DMS114 treated with DMSO at 0.1 percent for 48 hours (cell line): ENCODE results near the gene TBC1D19.
A peak's percentile ranks its signal among the peaks of the same experiment; 100 is the strongest.
"Not testable (repeated sequence)": the region's sequence is repeated elsewhere in the genome, so short reads cannot be mapped to it uniquely, and the experiment has no call there.

Experiments used
- DNase-seq: peaks from one replicate; lab custom pipeline; 2025; ENCODE audit not compliant: unreplicated experiment; lab: John Stamatoyannopoulos, UW

Gene TBC1D19

DNA sequence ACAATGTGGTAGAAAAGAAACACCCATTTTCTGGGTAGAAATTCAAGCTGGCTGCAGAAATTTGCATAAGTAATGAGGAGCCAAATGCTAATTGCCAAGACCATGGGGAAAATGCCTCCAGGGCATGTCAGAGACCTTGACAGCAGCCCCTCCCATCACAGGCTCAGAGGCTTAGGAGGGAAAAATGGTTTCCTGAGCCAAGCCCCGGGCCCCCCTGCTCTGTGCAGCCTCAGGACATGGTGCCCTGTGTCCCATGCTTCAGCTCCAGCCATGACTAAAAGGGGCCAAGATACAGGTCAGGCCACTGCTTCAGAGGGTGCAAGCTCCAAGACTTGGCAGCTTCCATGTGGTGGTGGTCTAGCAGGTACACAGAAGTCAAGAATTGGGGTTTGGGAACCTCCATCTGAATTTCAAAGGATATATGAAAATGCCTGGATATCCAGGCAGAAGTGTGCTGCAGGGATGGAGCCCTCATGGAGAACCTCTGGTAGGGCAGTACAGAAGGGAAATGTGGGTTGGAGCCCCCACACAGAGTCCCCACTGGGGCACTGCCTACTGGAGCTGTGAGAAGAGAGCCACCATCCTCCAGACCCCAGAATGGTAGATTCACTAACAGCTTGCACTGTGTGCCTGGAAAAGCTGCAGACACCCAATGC is 95.3 kb downstream of the TBC1D19 start:
- not testable (repeated sequence) for DNase-seq

DNA sequence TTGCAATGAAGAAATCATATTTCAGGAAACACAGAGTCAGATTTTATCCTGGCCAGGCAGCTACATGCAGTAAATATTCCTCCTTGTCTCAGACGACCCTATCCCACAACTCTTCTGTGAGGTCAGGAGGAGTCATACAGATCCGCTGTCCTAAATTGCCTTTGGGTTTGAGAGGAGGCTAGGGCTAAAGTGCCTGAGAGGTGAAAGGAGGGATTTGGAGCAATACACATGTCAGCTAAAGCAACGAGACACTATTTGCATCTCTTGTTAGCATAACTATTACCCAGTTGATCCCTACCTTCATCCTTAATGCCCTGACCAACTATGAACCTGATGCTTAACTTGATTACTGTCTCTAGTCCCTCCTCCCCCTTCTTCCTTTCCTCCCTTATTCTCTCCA is 98.6 kb downstream of the TBC1D19 start:
- DNase-seq = no peak

DNA sequence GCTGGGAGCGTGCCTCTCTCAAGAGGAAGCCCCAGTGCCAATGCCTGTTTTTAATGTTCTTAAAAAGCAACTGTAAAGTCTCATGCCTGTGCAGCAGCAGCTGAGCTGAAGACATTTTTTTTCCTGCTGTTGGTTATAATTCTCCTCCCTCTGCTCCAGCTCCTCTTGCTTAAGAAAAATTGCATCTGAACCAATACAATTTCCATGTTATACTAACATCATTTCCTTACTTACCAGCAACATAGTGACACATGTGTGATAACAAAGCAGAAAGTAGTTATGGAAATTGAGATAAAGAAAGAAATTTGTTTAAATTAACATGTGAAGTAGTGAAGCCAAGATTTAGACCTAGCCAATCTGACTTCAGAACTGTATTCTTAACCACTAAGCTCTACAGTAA is 101.4 kb downstream of the TBC1D19 start:
- no peak for DNase-seq

DNA sequence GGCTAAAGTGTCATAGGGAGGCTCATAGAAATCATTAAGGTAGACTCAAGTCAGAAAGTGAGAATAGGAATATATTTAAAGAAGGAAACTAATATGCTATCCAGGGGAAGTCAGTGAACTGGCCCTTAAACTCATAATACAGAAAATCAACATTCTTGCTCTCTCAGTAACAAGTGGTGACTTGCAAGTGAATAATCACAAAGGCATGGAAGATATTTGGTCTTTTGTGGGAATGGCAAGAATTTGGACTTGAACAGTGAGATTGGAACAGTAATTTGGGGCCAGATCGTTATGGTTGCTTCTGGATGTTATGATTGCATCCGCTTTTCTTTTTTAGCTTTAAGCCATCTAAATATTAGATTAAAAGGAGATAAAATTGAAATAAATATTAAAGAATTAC is 103.8 kb downstream of the TBC1D19 start:
- no peak for DNase-seq

DNA sequence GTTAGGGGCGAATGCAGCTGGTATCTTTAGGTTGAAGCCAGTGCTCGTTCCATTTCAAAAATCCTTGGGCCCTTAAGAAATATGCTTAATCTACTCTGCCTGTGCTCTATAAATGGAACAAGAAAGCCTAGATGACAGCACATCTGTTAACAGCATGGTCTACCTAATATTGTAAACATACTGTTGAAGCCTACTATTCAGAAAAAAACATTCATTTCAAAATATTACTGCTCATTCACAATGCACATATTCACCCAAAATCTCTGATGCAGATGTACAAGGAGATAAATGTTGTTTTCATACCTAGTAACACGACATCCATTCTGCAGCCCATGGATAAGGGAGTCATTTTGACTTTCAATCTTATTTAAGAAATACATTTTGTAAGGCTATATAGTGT is 106.6 kb downstream of the TBC1D19 start:
- DNase-seq = no peak

DNA sequence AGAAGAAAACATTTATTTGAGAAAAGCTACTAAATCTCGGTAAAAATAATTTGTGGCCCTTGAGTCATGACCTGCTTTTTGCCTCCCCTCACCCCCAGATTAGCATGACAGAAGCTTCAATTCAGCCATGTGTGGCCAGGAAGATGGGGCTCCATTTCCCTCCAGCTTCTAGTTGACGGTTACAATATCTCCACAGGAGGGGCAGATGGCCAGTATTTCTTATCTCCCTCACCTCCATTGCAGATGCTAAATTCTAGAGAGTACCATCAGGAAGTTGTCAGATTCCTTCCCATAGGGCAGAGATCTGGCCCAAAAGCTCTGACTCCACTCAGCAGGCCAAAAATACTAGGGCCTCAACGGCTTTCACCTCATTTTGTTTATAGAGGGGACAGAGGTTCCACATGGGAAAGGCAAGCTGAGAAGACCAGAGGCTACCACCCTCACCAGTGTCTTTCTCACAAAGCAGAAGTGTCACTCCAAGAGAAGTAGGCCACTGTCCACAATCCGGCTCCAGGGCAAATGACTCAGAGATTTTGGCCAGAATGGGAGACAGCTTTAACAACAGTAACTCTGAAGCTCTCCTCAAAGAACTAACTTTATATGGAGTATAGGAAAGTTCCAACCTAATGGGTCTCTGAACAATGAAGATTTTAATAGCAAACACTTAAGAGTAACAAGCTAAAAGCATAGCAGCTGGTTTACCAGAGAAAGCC is 108.3 kb downstream of the TBC1D19 start:
- no peak for DNase-seq

DNA sequence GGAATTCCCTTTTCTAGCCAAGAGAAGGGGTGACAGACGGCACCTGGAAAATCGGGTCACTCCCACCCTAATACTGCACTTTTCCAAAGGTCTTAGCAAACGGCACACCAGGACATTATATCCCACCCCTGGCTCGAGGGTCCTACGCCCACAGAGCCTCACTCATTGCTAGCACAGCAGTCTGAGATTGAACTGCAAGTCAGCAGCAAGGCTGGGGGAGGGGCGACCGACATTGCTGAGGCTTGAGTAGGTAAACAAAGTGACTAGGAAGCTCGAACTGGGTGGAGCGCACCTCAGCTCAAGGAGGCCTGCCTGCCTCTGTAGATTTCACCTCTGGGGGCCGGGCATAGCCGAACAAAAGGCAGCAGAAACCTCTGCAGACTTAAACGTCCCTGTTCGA is 110.2 kb downstream of the TBC1D19 start:
- not testable (repeated sequence) for DNase-seq

DNA sequence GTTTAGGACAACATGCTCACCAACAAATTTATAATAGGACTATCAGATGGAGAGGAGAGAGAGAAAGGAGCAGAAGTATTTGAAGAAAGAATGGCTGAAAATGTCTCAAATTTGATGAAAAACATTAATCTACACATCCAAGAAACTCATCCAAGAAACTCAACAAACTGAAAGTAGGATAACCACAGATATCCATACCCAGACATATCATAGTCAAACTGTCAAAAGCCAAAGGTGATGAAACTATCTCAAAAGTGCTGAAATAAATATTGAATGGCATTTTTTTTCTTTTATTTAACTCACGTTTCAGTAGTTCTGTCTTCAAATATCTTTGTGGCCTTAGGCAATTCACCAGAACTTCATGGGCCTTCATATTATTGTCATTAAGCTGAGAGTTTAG is 116.2 kb downstream of the TBC1D19 start:
- DNase-seq = no peak

DNA sequence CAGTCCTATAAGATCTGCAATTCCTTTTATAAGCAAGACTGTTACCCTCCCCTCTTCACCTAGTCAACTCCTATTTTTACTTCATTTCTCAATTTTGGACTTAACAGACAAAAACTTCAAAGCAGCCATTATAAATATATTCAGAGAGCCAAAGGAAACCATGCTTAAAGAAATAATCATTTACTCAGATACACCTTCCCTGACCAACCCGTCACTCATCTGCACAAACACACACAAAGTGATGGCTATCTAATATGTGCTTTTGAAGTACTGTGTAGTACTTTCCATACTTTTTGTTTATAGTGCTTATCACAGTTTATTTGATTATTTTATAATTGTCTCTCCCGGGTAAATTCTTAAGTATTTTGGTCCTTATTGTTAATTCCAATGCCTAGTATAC is 117.2 kb downstream of the TBC1D19 start:
- no peak for DNase-seq

DNA sequence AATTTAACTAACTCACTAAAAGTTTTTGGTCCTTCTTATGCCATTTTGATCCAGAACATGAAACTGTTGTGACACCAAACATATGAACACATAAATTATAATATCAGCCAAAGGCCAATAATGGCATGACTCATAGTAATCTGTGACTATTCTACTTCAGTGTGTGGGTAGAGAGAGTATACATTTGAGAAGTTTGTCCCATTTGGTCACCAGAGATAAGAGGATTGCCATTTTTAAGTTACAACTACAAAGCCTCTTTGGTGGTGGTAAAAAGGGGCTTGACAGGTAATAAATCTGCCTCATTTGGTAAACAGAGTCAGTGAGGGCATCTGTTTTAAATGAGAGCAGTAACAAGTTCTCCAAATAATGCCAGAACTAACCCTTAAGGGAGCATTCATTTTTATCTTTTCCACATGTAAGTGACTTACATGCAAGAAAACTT is 117.9 kb downstream of the TBC1D19 start:
- DNase-seq = no peak

DNA sequence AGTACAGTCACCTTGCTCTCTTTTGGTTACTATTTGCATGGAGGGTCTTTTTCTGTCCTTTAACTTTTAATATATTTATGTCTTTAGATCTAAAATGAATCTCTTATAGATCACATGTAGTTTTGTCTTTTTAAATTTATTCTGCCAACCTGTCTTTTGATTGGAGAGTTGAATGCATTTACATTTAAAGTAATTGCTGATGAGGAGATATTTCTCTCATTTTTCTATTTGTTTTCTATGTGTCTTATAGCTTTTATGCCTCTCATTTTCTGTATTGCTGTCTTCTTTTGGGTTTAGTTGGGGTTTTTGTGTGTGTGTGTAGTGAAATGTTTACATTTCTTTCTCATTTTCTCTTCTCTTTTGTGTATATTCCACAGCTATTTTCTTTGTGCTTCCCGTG is 123.5 kb downstream of the TBC1D19 start:
- no peak for DNase-seq

DNA sequence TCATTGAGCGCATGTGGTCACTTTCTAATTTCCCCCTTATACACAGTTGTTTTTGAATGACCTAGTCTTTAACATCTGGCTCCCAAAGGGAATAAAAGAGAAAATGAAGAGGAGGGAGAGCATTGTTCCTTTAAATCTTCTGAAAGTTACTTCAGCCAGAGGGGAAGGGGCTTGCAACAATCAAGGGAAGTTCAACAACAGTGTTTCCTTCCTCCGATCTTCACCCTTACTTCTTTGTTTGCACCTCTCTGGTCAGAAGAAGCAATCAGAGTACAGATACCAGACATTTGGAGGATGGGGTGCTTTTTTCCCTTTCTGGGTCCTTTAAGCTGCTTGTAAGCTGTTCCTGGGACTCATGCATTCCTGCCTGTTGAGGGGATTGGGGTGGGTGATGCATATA is 125.4 kb downstream of the TBC1D19 start:
- no peak for DNase-seq

DNA sequence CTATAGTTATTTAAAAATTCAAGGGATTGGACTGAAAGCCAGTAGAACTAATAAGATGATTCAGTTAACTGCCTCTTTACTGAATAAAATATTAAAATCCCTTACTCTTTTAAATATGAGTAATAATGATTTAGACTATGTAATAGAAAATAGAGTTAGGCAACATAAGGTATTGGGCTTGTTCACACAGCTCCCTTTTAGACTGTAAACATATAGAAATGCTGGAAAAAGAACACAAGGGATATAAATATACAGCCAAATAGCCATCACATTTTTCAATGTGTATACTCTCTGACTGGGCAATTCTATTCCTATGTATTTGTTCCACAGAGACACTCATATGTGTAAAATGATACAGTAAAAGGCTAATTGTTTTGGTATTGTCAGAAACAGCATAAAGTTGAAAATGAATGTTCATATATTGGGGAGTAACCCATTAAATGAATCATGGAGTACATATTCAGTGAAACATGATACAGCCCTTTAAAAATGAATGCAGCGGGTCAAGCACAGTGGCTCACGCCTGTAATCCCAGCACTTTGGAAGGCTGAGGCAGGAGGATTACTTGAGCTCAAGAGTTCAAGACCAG is 129.8 kb downstream of the TBC1D19 start:
- DNase-seq = no peak

DNA sequence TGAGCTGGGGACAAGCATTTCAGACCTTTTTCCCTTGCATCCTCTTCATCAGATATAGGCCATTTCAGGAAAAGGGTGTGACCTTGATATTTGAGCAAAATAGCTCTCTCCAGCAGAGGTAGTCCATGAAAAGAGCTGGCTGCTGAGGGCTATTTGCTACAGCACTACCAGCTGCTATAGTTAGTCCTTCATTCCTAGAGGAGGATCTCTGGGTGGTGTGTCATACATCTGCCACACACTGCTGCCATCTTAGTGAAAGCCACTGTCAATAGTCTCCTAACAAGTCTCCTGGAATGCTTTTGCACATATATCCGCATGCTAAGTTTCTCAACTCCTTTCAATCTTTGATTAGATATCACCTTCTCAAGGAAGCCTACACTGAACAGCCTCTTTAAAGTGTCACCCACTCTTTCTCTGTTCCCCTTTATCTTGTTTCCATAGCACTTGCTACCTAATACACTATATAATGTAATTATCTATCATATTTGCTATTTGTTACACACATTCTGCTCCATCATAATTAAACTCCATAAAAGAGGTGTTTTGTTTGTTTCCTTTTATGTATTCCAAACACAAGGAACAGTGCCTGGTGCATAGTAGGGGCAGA is 131.9 kb downstream of the TBC1D19 start:
- DNase-seq = no peak

DNA sequence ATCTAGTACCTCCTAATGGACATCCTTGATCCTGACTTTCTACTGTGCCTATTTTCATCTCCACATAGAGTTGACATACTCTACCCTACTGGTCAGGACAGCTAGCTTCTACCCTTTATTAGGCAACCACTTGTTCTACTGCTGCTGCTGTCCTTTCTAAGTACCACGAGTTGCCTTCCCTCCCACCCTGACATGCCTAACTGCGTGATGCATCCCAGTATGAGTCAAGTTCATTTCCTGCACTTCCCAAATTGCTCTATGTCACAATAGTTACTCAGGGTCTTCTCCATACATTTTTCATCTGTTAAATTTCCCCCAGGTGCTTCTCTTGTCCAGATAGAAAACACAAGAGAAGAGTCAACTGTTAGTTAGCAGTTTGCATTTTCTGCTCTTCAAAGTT is 133.4 kb downstream of the TBC1D19 start:
- DNase-seq = no peak

DNA sequence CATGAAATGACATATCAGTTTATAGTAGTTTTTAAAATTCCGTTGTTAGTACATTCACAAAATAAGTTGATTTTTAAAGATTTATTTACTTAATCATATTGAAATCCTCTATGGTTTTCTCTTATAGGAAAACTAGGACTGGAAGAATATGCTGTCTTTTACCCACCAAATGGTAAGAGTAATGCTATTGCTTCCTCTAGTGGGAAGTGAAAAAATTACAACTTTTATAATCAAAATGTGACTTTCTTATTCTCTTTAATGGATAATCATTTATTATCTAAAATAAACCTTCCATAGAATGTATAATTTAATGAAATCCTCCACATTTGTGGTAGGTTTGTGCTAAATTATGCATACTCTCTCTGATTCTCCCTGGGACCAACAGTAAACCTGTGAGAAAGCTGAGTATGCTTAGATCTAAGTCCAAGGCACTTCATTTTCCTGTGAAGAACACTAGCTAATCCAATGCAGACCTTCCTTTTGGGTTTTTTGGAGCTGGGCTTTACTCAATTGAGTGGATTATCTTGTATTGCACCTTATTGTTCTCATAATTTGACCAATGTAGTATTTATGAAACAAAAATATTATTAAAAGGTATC is 136.2 kb downstream of the TBC1D19 start:
- DNase-seq = peak; percentile 48

DNA sequence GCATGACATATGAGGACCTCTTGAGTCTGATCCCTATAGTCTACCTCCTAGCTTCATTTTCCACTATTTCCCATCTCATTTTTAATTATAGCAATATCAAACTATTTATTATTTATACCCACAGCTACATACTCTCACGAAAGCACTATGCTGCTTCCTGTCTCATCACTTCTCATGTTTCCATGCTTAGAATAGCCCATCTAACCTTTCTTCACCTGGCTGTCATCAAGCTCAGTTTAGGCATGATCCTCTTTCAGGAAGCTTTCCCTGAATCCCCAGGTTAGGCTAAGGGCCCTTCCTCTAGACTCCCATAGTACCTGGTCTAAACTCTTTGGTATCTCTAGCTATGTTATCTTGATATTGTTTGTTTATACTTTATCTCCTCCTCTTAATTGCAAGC is 137.8 kb downstream of the TBC1D19 start:
- DNase-seq = no peak

DNA sequence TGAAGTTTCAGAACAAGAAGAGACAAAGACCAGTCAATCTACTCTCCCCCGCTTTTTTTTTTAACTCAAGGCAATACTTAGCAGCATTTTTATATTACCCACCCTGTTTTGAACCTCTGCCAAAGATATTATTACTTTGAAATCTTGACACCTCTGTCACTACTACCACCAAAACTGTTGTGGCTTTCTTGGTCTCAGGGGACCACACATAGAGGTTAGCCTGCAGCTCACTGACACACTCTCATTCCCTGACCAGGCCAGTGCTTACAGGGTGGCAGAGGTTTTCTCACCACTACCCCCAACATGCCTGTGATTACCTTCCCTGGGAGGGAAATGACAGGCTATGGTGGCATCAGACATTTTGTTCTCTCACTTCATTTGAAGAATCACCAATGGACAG is 139.3 kb downstream of the TBC1D19 start:
- no peak for DNase-seq

DNA sequence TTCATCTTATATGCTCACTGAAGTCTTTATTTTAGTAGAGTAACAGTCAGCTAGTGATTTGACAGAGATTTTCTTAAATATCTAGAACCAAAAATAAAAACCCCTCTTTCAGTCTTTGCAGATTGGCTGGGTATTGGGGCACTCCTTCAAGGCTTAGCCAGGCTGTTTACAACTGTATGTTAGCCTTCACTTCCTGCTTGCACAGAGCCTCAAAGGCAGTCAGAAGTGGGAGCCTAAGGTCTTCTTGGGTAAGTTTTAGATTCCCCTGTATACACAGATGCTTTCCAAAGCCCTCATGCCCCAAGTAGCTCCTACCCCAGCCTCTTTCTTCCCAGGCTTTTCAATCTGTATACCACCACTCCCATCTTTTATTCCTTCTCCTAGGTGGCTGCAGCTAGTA is 140.7 kb downstream of the TBC1D19 start:
- DNase-seq = no peak

DNA sequence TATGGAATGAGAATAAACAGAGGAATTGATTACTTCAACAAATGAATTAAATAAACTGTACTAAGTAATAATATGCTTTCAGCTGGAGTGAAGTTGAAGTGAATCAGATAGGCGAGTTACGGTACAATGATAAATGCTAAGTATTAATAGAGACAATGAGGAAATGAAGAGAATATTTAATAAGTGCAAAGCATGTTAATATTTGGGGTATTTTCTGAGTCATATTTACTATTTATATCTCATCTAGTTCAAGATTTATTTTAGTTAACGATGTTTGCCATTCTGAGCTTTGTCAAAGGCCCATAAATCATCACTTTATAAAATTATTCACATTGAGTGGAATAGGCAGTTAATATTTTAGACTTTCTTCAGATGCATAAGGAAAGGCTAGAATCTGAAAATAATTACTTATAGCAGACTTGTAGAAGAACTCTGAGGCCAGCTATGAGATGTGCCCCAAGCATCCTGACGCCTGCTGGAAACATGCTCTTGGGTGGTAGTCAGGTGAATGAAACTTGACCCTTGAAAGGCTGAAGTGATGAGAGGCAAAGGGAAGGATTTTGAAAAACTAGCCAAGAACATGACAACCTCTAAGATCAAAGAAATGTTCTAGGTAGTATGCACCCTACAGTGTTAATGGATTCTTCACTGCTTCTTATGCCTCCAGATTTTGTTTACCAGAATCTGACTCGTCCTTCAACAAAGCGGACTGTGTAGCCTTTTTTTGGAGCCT is 142.9 kb downstream of the TBC1D19 start:
- no peak for DNase-seq

DNA sequence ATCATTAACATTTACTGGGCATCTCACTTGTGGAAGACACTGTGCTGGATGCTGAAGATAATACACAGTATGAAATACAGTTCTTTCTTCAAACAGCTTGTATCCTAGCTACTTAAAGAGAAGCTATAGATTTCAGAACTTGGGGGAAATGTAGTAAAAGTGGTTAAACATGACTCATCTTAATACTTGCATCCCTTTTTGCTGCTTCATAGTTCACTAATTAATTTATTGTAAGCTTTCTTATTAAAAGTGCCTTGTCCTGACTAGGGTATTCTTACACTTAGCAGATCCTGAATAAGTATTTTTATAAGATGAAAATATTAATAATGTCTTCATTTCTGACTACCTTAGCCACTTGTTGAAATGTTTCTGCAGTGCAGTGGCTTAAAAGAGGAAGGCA is 144.0 kb downstream of the TBC1D19 start:
- DNase-seq = no peak
